ENCODE data around the gene PXDN.
"Not testable (repeated sequence)": the region's sequence is repeated elsewhere in the genome, so short reads cannot be mapped to it uniquely, and the experiment has no call there.

PXDN gene

GRCh38 chr2:1727796-1728474 lies 16.4 kb downstream of the PXDN start:
- H3K36me3 ChIP-seq (ENCODE audit: insufficient read depth, low read length): peaks cover 11% of the 10 kb centered on the region; the same call in 1 of the 2 replicates
- H3K9ac ChIP-seq (ENCODE audit: insufficient read length): no peak overlapping the region
- TF ChIP-seq EZH2 (IDR thresholded peaks at IDR 0.05) (no peak), POLR2AphosphoS5 (IDR thresholded peaks at IDR 0.05; ENCODE audit: borderline replicate concordance, low read depth, low read length) (no peak), FOXP2 (optimal IDR thresholded peaks at IDR 0.05; ENCODE audit: control extremely low read depth, extremely low read length, insufficient read depth) (no peak)
- no peak overlapping the region for H3K27ac ChIP-seq
- no peaks in the 10 kb centered on the region for H3K9me3 ChIP-seq (ENCODE audit: low read depth, low read length)
- H3K4me3 ChIP-seq: no peak overlapping the region
- DNase-seq (ENCODE audit: low read depth, low spot score): no peak

DNA sequence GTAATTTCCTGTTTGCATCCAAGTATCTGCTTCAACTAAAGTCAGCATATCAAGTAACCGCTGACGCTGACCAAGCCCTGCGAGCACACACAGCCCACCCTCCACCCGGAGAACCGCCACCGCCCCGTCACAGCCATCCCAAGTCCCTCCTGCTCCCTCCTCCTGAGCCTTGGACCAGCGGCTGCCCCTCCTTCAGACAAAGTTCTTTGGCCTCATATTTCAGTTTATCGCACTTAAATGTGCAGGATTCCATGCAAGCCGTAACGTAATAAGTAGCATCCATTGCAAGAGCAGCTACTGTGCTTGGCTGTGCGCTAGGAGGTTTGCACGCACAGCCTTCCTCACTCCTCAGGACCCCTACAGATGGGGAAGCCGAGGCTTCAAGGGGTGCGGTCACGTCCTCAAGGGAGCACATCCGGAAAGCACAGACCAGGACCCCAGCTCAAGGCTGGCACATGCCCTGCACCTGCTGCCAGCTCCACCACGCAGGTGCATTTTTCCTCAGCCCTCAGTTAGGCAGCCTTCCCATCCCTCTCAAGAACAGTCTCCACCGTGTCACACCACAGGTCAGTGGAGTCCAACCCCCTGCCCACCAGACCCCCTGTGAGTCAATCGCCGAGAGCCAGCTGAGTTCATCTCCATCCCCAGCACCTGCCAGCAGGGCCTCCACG lies 17.1 kb downstream of the PXDN start:
- H3K36me3 ChIP-seq (ENCODE audit: insufficient read depth, low read length): peaks cover 11% of the 10 kb centered on the region; the same call in 1 of the 2 replicates
- no peak for TF ChIP-seq EZH2 (IDR thresholded peaks at IDR 0.05)
- no peak for TF ChIP-seq POLR2AphosphoS5 (IDR thresholded peaks at IDR 0.05; ENCODE audit: borderline replicate concordance, low read depth, low read length)
- no peak for TF ChIP-seq FOXP2 (optimal IDR thresholded peaks at IDR 0.05; ENCODE audit: control extremely low read depth, extremely low read length, insufficient read depth)
- H3K9ac ChIP-seq (ENCODE audit: insufficient read length): no peak overlapping the region
- H3K9me3 ChIP-seq (ENCODE audit: low read depth, low read length): no peaks in the 10 kb centered on the region
- DNase-seq (ENCODE audit: low read depth, low spot score): no peak
- H3K27ac ChIP-seq: no peak overlapping the region
- no peak overlapping the region for H3K4me3 ChIP-seq

DNA sequence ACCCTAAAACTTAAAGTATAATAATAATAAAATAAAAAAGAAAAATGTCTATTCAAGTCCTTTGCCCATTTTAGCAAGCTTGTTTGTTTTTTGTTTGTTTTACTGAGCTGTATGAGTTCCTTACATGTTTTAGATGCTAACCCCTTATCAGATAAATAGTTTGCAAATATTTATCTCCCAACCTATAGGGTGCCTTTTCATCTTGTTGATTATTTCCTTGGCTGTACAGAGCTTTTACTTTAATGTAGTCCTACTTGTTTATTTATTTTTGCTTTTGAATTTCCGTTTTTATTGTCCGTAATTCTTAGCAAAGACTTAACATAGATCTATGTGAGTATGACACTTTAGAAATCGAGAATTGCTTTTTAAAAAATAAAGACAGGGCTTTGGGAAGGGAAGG lies 17.8 kb downstream of the PXDN start:
- Histone ChIP-seq H3K4me3 (no peak overlapping the region), H3K9me3 (ENCODE audit: low read depth, low read length) (no peaks in the 10 kb centered on the region), H3K27ac (no peak overlapping the region), H3K9ac (ENCODE audit: insufficient read length) (no peak overlapping the region), H3K36me3 (ENCODE audit: insufficient read depth, low read length) (peaks cover 11% of the 10 kb centered on the region; the same call in 1 of the 2 replicates)
- TF ChIP-seq POLR2AphosphoS5 (IDR thresholded peaks at IDR 0.05; ENCODE audit: borderline replicate concordance, low read depth, low read length) (no peak), EZH2 (IDR thresholded peaks at IDR 0.05) (no peak), FOXP2 (optimal IDR thresholded peaks at IDR 0.05; ENCODE audit: control extremely low read depth, extremely low read length, insufficient read depth) (no peak)
- no peak for DNase-seq (ENCODE audit: low read depth, low spot score)

- not testable (repeated sequence) for H3K4me3 ChIP-seq; H3K27ac ChIP-seq; H3K9me3 ChIP-seq (ENCODE audit: low read depth, low read length); DNase-seq (ENCODE audit: low read depth, low spot score); H3K9ac ChIP-seq (ENCODE audit: insufficient read length)
- peaks cover 11% of the 10 kb centered on the region; the same call in 1 of the 2 replicates for H3K36me3 ChIP-seq (ENCODE audit: insufficient read depth, low read length)
Observed at GRCh38 chr2:1724351-1724750, 20.0 kb downstream of the PXDN start.

GRCh38 chr2:1723397-1724042 lies 20.8 kb downstream of the PXDN start:
- no peak overlapping the region for H3K9ac ChIP-seq (ENCODE audit: insufficient read length)

GRCh38 chr2:1722692-1723091 lies 21.6 kb downstream of the PXDN start:
- H3K27ac ChIP-seq: peak overlapping the region; percentile 80
- TF ChIP-seq EZH2 (IDR thresholded peaks at IDR 0.05) (no peak), FOXP2 (optimal IDR thresholded peaks at IDR 0.05; ENCODE audit: control extremely low read depth, extremely low read length, insufficient read depth) (no peak), POLR2AphosphoS5 (IDR thresholded peaks at IDR 0.05; ENCODE audit: borderline replicate concordance, low read depth, low read length) (no peak)
- H3K36me3 ChIP-seq (ENCODE audit: insufficient read depth, low read length): peaks cover 4% of the 10 kb centered on the region; the same call in 1 of the 2 replicates
- H3K9ac ChIP-seq (ENCODE audit: insufficient read length): no peak overlapping the region
- H3K9me3 ChIP-seq (ENCODE audit: low read depth, low read length): no peaks in the 10 kb centered on the region
- no peak overlapping the region for H3K4me3 ChIP-seq
- DNase-seq (ENCODE audit: low read depth, low spot score): no peak

More at GRCh38 chr2:1723397-1724042, 20.8 kb downstream of the PXDN start:
- H3K9me3 ChIP-seq (ENCODE audit: low read depth, low read length): no peaks in the 10 kb centered on the region
- TF ChIP-seq POLR2AphosphoS5 (IDR thresholded peaks at IDR 0.05; ENCODE audit: borderline replicate concordance, low read depth, low read length): no peak
- no peak for TF ChIP-seq FOXP2 (optimal IDR thresholded peaks at IDR 0.05; ENCODE audit: control extremely low read depth, extremely low read length, insufficient read depth)
- TF ChIP-seq EZH2 (IDR thresholded peaks at IDR 0.05): no peak
- no peak overlapping the region for H3K4me3 ChIP-seq
- no peak overlapping the region for H3K27ac ChIP-seq
- peaks cover 7% of the 10 kb centered on the region; the same call in 1 of the 2 replicates for H3K36me3 ChIP-seq (ENCODE audit: insufficient read depth, low read length)
- no peak for DNase-seq (ENCODE audit: low read depth, low spot score)

GRCh38 chr2:1721706-1722646 lies 22.3 kb downstream of the PXDN start:
- H3K9me3 ChIP-seq (ENCODE audit: low read depth, low read length): no peaks in the 10 kb centered on the region
- H3K4me3 ChIP-seq: peak overlapping the region; percentile 48
- no peak for TF ChIP-seq POLR2AphosphoS5 (IDR thresholded peaks at IDR 0.05; ENCODE audit: borderline replicate concordance, low read depth, low read length)
- no peak for TF ChIP-seq FOXP2 (optimal IDR thresholded peaks at IDR 0.05; ENCODE audit: control extremely low read depth, extremely low read length, insufficient read depth)
- TF ChIP-seq EZH2 (IDR thresholded peaks at IDR 0.05): no peak
- H3K36me3 ChIP-seq (ENCODE audit: insufficient read depth, low read length): peaks cover 4% of the 10 kb centered on the region; the same call in 1 of the 2 replicates
- peak overlapping the region; percentile 80 for H3K27ac ChIP-seq
- H3K9ac ChIP-seq (ENCODE audit: insufficient read length): peak overlapping the region; percentile 42
- no peak for DNase-seq (ENCODE audit: low read depth, low spot score)
